ELR (cell line): ENCODE results near the gene TIAM2.

ENCODE experiments used
- DNase-seq: peaks from one replicate; pipeline ENCODE4 v3.0.0-alpha.2; 2015; ENCODE audit warnings: low read depth

TIAM2 gene

DNA sequence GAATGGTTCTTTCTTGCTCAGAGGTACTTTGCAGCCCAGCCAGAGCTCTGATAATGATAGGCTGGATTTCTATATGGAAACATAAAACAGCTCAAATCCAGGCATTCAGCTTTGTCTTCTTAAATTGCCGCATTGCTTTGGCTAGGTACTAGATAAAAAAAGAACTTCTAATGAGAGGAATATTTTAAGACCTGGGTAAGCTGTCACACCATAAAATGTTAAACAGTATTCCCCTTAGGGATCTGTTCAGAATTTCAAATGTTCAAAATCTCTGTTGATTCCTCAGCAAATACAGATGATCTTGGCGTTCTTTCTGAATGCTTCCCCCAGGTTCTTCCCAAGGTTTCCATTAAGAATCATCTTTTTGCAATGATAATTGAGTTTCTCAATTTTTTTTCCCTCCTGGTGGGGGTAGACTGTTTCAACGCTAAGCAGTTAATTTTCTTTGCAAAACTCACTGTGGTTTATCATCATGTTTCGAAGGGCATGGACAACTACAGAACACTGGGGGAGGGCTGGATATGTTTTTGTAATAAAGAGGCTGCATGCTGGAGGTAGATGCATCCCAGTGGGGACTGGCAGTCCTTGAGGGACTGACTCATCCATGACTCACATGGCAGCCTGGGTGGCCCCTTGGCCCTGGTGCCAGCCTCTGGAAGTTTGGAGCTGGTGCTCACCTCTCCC lies 31.0 kb downstream of the TIAM2 start:
- DNase-seq, result peak; percentile 83

DNA sequence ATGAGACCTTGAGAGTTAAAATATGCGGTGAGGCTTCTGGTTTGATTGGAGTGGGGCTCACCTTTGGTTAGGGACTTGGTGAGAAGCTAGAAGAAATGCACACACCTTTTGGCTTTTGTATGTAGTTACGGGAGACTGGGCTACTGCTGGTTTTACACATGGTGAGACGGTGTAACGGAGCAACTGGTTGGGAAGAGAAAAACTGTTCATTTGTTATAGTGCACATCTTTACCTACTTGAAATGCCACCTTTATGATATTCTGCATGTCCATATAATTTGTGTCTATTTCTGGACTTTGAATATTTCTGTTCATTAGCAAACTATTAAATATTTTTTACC lies 31.6 kb downstream of the TIAM2 start:
- no peak for DNase-seq

DNA sequence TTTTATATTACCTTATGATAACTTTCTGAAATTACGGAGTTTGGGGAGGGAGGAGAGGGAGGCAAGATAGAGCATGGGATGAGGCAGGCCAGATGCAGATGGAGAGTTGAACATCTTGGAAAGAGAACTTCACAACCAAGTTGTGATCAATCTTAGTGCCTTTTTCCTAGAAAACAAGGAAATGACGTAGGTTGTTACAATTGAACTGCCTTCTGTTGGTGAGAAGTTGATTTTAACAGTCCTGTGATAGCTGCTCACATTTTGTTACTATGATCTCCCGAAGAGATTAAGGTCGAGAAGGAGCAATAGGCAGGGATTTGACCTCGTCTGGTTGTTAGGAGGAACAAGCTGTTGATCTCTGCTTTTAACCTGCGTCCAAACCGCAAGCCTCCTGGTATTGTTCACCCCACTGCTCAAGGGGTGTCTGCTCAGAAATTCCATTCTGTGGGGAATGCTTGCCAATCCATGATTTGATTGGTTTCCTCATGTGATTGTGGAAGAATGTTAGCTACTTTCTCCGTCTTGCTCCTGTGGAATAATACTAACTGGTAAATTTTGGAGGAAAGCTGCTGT lies 35.1 kb downstream of the TIAM2 start:
- DNase-seq, result no peak

DNA sequence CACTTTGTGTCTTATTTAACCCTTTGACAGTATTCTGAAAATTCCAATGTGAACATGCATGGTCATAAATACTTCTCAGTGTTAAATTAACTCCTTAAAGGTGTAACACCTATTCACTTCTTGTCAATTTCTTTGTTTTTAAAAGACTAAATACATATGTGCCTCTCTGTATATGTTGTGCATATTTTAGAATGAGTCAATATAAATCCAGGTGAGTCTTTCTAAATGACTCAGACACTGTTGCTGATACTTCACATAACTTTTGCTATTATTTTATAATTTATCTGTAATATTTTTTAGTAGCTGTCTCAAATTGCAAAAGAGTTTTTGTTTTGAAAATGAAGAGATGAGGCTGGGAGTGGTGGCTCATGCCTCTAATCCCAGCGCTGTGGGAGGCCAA lies 36.0 kb downstream of the TIAM2 start:
- no peak for DNase-seq

DNA sequence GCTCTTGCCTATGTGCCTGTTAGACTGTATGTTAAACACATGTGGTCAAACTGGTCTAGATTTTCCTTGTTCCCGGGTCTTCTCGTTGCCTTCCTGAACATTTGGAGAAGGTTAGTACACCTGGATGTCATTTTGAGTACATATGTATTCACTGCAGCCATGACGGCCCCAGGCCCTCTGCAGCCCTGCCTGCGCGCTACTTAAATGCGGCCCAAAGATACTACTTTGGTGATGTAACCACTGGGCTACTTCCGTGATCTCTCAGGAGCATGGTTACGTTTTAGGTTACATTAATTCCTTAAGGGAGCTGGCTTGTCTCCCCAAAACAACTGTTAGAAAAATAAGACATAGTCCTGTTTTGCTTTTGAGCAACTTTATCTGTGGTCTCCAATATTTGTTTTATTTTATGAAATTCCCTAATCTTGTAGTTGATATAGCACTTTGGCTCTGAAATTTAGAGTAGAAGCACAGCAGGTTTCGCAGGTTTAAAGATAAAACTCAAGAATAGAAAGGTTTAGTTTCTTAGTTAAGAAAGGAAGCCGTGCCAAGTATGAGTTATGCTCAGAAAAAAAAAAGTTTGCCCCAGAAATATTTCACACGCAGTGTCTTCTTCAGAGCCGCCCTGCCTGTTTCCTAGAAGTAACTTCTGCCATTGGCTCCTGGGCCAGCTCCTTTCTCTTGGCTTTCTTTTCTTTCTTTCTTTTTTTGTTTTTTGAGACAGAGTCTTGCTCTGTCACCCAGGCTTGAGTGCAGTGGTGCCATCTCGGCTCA lies 38.1 kb downstream of the TIAM2 start:
- DNase-seq, result no peak

DNA sequence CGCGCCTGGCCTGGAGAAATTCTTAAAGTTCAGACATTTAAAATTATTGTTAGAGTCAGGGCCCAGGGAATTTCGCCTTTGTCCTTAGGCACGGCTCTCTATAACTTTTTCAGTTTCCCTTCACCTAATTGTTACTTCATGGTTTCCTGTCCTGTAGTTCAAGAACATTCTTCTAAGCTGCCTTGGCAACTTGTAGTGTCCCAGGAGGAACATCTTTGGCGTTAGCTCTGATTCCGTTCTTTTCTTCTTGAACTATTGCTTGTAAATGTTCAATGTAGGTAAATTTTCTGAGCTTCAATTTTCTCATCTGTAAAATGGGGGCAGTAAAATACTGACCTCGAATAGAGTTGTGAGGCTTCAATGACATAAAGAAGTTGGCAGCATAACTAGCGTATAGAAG lies 41.8 kb downstream of the TIAM2 start:
- no peak for DNase-seq

DNA sequence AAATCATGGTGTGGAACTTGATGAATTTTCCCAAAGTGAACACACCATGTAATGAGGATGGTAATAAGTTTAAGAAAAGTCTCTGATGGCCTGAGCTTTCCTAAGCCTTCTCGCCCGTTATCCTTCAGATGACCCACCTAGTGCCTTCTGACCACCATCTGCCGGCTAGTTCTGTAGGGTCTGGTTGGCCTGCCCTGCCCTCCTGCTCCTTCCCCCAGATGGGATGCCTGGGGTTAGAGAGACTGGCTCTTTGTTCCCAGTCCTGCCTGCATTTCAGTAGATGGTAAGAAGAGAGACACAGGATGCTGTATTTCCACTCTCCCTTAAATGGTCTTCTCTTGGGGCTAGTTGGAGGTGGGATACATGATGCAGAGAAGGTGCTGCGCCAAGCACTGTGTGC lies 43.0 kb downstream of the TIAM2 start:
- DNase-seq, result no peak

DNA sequence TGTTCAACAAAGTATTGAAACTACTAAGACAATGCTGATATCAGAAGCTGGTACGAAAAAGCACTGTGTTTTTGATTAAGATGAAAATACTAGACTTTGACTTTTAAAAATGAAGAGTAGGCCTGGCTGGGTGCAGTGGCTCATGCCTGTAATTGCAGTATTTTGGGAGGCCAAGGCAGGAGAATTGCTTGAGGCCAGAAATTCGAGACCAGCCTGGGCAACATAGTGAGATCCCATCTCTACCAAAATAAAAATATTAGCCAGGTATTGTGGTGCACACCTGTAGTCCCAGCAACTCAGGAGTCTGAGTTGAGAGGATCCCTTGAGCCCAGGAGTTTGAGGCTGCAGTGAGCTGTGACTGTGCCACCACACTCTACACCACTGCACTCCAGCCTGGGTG lies 43.4 kb downstream of the TIAM2 start:
- DNase-seq, result no peak

DNA sequence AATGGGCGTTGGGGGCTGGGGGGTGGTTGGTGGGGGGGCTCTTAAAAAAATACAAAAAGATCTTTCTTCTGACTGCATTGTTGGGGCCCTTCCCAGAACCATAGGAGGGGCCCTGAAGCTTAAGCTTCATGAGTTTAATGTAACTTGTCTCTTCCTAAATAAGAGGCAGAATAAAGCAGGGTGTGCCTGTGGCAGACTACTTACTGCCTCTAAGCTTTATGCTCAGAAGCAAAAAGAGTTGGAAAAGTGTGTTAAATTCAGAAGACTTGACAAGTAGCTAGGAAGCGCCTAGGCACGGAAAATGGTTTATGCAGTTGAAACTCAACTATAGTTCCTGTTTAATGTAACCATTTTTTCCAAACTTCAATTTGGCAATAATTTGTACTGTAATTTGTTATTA lies 44.5 kb downstream of the TIAM2 start:
- no peak for DNase-seq

DNA sequence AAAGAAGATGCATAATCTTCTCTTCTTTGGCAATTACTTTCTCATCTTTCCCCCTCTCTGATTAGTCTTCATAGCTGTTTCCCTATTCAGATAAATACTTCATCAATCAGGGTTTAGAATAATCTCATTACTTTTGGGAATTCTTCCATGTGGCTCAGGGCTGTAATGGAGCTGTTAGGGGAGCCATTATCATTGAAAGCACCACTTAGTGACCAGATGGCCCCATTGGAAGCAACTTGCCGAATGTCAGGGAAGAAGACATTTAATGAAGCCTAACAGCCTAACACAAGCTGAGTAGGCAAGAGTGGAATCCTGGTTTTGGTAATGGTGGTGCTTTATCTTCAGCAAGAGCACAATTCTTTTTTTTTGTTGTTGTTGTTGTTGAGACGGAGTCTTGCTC lies 45.0 kb downstream of the TIAM2 start:
- DNase-seq, result no peak

DNA sequence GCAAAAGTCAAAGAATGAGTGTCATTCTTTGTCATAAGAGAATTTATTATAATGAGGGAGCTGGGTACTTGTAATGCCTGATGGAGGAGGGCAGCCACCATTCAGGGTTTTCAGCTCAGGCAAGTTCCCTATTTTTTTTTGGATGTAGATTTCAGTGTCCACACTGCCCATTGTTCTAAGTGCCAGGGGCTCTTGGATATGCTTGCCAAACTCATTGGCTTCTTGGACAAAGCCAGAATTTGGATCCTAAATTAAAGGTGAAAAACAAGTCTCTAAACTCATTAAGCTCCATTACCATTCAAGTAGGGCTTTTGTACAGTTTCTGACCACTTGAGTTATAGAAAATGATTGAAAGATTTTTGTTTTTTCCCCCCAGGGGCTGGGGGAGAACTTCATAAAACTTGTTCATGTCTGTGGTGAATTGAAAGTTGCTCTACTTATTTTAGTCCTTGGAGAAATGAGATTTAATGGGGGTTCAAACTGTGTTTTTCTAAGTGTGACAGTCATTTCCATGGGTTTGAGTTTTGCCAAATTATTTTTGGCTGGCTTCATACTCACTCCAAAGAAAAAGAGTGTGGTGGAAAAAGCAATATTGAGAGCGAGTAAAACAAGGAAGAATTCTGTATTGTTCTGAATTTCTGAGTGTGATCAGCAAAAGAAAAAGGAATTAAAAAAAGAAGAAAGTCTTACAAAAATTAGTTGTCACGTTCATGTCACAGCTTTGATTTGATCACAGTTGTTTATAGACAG lies 46.0 kb downstream of the TIAM2 start:
- no peak for DNase-seq

DNA sequence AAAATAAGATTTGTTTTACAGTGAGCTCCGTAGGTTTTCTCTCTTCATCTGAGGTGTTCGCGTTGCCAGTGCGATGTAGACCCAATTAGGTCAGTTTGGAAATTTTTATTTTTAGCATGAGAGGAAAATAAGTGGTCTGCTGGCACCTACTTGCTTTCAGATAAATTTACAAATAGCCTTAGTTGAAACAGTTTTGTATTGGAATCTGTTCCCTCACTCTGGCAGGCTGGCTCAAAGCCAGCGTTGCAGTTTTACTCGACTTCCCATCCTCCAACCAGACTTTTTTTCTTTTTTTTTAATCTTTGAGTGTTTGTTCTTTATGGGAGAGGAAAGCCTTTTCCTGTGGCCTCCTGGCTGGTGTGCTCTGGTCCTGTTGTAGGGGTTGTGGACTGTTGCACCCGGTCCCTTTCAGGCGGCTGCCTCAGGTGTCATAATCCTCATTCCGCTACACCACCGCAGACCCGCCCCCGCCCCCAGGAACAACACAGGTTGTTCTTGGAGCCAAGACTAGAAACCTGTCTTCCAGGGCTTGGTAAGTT lies 46.7 kb downstream of the TIAM2 start:
- no peak for DNase-seq

DNA sequence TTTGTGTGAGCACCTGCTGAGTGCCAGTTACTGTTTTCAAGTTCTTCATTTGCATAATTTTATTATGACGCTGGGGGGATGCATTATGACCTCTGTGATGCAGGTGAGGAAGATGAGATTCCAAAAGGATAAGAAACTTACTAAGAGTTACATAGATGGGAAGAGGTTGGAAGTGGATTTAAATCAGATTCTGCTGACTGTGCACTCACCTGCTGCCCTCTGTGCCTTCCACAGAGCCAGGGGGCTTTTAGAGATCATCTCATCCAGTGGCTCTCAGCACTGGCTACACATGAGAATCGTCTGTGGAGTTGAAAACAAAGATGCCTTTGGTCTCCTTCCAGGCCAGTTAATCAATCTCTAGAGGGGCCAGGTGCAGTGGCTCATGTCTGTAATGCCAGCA lies 47.9 kb downstream of the TIAM2 start:
- DNase-seq, result no peak

DNA sequence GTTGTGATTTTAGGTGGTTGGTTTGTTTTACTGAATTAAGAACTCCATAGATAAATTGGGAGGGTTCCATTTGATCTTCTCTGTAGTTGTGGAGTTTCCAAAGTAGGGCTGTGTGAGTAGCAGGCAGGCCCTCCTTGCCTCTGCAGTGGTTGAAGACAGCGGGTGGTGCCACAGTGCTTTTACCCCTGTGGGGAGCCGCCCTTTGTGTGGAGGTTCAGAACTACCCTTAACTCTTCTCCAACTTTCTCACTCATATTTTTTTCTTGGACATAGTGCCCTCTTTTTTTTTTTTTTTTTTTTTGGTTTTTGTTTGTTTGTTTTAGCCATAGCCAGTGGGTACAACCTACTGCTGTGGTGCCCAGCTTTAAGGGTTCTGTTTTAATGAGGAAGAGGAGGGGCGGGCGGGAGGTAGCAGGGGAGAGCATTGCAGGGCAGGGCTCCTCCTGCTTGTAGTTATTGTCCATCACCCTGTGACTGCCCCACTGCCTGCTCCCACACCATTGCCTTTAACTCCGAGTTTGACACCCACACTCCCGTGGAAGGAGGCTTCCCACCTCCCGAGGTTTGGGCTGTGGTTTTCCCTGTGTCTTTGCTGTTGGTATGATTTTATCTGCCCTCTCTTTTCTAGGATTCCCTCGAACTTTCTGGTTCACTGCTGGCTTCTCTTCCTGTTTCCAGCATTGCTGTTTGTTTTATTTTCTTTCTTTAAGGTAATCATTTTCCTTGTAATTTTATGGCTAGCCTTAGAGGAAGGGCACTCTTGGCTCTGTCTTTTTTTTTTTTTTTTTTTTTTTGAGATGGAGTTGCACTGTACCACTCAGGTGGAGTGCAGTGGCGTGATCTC lies 50.7 kb downstream of the TIAM2 start:
- no peak for DNase-seq

DNA sequence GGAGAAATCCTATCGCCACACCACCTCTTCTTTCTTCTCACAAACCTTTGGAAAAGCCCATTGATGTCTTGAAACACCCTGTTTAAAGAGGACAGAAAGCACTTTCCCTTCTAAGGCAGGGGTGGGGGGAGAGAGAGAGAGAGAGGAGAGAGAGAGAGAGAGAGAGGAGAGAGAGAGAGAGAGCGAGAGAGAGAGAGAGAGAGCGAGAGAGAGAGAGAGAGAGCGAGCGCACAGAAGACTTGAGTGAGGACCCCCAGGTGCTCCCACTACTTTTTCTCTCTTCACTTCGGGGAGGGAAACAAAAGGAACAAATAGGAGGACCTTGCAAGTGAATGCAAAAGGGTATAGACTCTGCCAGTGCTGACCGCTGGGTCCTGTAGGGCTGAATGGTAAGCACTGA lies 52.4 kb downstream of the TIAM2 start:
- DNase-seq, result no peak

DNA sequence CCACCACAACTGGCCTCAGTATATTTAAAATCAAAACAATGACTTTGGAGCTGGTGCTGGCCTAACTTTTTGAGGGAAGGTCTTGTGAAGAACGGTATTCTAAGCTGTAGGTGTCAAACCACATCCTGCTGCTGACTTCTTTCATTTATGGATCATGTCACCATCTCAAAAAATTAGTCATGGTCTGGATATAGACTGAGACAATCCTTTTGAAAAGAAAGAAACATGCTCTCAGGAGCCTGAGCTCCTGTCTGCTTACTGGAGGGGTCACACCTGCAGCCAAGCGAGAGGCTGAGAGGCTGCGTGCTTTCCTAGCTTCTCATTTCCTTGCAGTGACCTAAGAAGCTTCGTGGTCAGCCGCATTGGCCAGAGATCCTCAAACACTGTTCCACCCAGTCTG lies 55.2 kb downstream of the TIAM2 start:
- peak; percentile 40 for DNase-seq

DNA sequence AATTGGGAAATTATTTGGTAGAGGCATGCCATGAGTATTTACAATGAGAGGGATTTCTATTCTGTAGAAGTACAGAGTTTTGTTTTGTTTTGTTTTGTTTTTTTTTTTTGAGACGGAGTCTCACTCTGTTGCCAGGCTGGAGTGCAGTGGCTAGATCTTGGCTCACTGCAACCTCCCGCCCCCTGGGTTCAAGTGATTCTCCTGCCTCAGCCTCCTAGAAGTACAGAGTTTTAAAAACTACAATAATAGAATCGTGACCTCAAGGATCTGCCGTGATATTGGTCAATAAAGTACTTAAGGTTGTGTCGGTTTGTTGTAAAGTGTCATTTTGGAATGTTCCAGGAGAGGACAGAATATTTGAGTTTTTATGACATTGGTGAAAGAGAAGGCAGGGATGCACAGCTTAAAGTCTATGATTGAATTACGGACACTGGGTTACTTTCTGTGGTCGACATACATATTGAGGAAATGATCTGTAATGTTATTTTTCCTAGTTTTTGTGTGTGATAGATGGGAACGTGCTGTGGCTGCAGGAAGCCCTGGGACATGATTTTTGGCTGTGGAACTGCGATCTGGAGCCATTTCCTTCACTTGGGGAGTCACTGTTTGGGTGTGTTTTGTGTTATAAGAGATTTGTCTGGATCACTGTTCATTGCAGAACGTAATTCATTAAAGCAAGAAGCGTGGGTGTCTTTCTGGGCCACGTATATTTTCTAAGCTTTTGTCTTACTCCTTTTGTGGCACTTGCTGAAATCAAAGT lies 59.6 kb downstream of the TIAM2 start:
- DNase-seq, result no peak

DNA sequence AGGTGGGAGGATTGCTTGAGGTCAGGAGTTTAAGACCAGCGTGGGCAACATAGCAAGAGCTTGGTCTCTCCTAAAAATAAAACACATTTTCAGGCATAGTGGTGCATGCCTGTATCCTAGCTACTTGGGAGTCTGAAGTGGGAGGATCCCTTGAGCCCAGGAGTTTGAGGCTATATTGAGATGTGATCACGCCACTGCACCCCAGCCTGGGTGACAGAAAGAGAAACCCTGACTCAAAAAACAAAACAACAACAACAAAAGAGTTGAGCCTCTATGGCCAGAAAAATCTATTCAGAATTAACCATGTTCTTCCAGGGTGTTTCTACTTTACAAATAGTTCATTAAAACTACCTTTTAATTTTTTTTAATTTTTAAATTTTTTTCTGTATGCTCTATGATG lies 60.6 kb downstream of the TIAM2 start:
- no peak for DNase-seq

DNA sequence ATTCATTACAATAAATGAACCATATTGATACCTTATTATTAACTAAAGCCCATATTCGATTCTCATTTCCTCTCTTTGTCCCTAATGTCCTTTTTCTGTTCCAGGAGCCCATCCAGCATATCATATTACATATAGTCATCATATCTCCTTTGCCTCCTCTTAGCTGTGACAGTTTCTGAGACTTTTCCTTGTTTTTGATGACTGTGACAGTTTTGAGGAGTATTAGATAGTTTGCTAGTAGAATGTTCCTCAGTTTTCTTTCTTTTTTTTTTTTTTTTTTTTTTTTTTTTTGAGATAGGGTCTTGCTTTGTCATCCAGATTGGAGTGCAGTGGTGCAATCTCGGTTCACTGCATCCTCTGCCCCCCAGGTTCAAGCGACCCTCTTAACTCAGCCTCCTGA lies 61.6 kb downstream of the TIAM2 start:
- DNase-seq, result no peak

DNA sequence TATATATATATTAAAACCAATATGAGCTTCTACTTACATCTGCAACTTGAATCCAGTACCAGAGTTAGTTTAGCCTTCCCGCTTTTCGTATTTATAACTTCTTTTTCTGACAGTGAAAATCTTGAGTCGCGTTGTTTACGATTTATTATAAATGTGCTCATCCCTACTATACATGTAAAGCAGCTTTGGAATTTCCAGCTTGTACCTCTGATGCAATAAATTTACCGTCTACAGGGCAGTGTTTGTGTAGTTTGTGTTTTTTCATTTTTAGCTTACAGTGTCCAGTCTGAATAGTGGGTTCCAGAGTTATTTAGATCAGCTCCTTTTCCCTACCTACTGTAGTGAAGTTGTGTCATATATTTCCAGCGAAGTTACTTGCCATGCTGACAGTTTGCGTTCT lies 66.3 kb downstream of the TIAM2 start:
- DNase-seq, result no peak

DNA sequence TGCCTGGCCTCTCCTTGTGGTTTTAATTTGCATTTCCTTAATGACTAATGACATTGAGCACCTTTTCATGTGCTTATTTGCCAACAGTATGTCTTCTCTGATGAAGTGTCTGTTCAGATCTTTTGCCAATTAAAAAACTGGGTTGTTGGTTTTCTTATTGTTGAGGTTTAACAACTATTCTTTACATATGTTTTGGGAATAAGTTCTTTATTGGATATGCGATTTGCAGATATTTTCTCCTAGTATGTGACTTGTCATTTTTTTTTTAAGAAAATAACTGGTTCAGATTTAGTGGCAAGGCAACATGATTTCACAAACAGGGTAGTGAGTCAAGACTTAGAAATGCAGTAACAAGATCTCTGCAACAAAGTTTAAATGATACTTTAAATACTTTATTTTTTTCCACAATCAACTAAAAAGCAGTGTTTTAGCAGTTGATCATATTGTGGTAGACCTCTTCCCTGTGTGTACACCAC lies 67.8 kb downstream of the TIAM2 start:
- DNase-seq, result peak; percentile 72
